Breast epithelium (tissue), 4 donors: ENCODE data around the gene SIT1. TPM values are rescaled to one million over a fixed set of nuclear protein-coding genes. Genes with fewer than 3 reads are reported as not detected.

ENCODE experiments used
- DNase-seq, 2 donors: peaks; one replicate each; pipeline ENCODE4 v3.0.0-alpha.2; 2019; ENCODE audit warnings: low spot score in 2 of 2
- H3K27ac ChIP-seq, 2 donors: fragments of 200-600 bp; sonication (generic) in 1 of 2; one replicate each; pipeline ENCODE4 v1.5.1; 2016 to 2019; ENCODE audit warnings: mild to moderate bottlenecking in 1 of 2
- H3K27me3 ChIP-seq, 2 donors: fragments of 200-600 bp; sonication (generic) in 1 of 2; one replicate each; pipeline versions ENCODE4 v1.5.1 to v1.6.0; 2017 to 2019; ENCODE audit warnings: control low read depth in 1 of 2, mild to moderate bottlenecking in 1 of 2
- H3K36me3 ChIP-seq: fragments of 200-600 bp; one replicate; pipeline ENCODE4 v1.5.1; 2019
- H3K4me1 ChIP-seq, 2 donors: fragments of 200-600 bp; sonication (generic); one replicate each; pipeline ENCODE4 v1.5.1; 2016 to 2019; ENCODE audit warnings: control low read depth in 1 of 2
- H3K4me3 ChIP-seq, 3 donors: fragments of 200-600 bp; sonication (generic); 1 replicate in 2 of 3; 2 replicates in 1 of 3; pipeline ENCODE4 v1.5.1; 2016 to 2019; ENCODE audit warnings: mild to moderate bottlenecking in 3 of 3, moderate library complexity in 2 of 3
- H3K9me3 ChIP-seq, 2 donors: fragments of 200-600 bp; sonication (generic) in 1 of 2; one replicate each; pipeline ENCODE4 v1.5.1; 2016 to 2019; ENCODE audit warnings: control low read depth in 1 of 2
- CTCF ChIP-seq, 3 donors: fragments of 450-650 bp; IDR thresholded peaks; one replicate each; pipeline ENCODE4 v1.5.1; 2016 to 2017; ENCODE audit warnings: antibody characterized with exemption in 3 of 3, mild to moderate bottlenecking in 3 of 3, moderate library complexity in 3 of 3
- POLR2A ChIP-seq: fragments of 450-650 bp; IDR thresholded peaks from one replicate; pipeline ENCODE4 v1.6.1; 2016; ENCODE audit warnings: antibody characterized with exemption, mild to moderate bottlenecking, moderate library complexity
- POLR2AphosphoS5 ChIP-seq, 3 donors: sonication (generic); formaldehyde crosslinking; IDR thresholded peaks; one replicate each; pipeline ENCODE4 v1.6.1; 2017; ENCODE audit warnings: antibody characterized with exemption in 3 of 3
- intact Hi-C: fragments of 100-400 bp; cut with DNase I; formaldehyde crosslinking; loops from one replicate; pipeline ENCODE4 v1.15.1; 2023; ENCODE audit warnings: low total_unique reads
- total RNA-seq, 3 donors: library from RNA; depleted of rRNA; stranded (reverse); fragments of >200 nt; gene quantifications; one replicate each; pipeline ENCODE4 v1.1.0, GENCODE V29; 2016

The SIT1 gene
- total RNA-seq, 3 donors from 2014 or later, result 1.2 to 3.2 (median 1.3) TPM

DNA sequence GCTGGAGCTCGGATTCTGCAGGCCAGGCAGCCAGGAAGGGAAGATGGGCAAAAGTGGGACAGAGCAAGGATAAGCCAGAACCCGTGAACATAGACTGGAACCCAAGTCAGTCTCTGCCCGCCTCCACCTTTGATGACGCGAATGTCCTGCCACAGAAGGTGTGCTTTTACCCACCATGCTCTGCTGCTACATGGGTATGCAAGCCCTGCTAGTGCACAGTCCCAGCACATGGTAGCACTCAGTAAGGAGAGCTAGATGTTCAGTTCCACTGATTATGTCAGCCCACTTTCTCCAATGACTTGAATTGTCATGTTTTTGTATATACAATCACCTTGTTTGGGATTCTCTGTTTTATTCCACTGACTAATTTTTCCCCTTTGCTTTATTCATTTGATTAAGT is 21.1 kb downstream of the SIT1 start:
- TF ChIP-seq POLR2A (no peak), CTCF (IDR thresholded peaks at IDR 0.05) (no peak), POLR2AphosphoS5 (IDR thresholded peaks at IDR 0.05) (no peak)
- Histone ChIP-seq H3K4me1 (no peaks in the 10 kb centered on the region), H3K36me3 (no peaks in the 10 kb centered on the region), H3K4me3 (no peak overlapping the region), H3K9me3 (no peaks in the 10 kb centered on the region), H3K27me3 (no peaks in the 10 kb centered on the region), H3K27ac (no peak overlapping the region)
- intact Hi-C loops, result no loop called here
- no peak for DNase-seq

- Histone ChIP-seq H3K36me3 (no peaks in the 10 kb centered on the region), H3K4me3 (no peak overlapping the region), H3K27me3 (no peaks in the 10 kb centered on the region), H3K27ac (no peak overlapping the region), H3K4me1 (no peaks in the 10 kb centered on the region), H3K9me3 (no peaks in the 10 kb centered on the region)
- TF ChIP-seq POLR2AphosphoS5 (IDR thresholded peaks at IDR 0.05) (no peak), CTCF (IDR thresholded peaks at IDR 0.05) (no peak), POLR2A (no peak)
- no peak for DNase-seq
- intact Hi-C loops, result no loop called here
Measured at GRCh38 chr9:35628389-35628991, 22.2 kb downstream of the SIT1 start.

- H3K4me1 ChIP-seq, result no peaks in the 10 kb centered on the region
- no peak for DNase-seq
- no peak overlapping the region for H3K27ac ChIP-seq
- no peak for TF ChIP-seq POLR2AphosphoS5 (IDR thresholded peaks at IDR 0.05)
- no peak for TF ChIP-seq CTCF (IDR thresholded peaks at IDR 0.05)
- no peak for TF ChIP-seq POLR2A
- H3K27me3 ChIP-seq, result no peaks in the 10 kb centered on the region
- H3K9me3 ChIP-seq, result no peaks in the 10 kb centered on the region
- intact Hi-C loops, result no loop called here
- no peak overlapping the region for H3K4me3 ChIP-seq
- no peaks in the 10 kb centered on the region for H3K36me3 ChIP-seq
Measured at GRCh38 chr9:35627575-35627974, 23.2 kb downstream of the SIT1 start.

DNA sequence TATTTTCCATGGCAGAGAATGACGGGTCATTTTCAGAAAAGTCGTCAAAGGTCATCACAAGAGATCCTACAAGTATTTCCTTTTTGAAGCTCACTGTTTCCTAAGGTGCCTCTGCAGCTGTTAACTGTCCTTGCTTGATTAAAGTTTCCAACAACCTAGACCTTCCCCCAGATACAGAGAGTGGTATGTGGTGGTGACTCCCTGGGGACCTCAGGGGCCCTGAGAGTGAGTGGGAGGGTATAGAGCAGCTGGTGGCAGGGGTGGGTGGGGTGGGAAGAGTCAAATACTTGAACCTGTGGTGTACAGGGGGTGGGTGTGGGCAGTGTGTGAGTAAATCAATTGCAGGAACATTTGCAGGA is 31.0 kb downstream of the SIT1 start:
- no peak overlapping the region for H3K27ac ChIP-seq
- no peaks in the 10 kb centered on the region for H3K36me3 ChIP-seq
- H3K4me1 ChIP-seq, result no peaks in the 10 kb centered on the region
- intact Hi-C loops, result no loop called here
- H3K27me3 ChIP-seq, result no peaks in the 10 kb centered on the region
- DNase-seq, result no peak
- H3K9me3 ChIP-seq, result no peaks in the 10 kb centered on the region
- H3K4me3 ChIP-seq, result no peak overlapping the region
- TF ChIP-seq POLR2AphosphoS5 (IDR thresholded peaks at IDR 0.05) (no peak), CTCF (IDR thresholded peaks at IDR 0.05) (no peak), POLR2A (no peak)

DNA sequence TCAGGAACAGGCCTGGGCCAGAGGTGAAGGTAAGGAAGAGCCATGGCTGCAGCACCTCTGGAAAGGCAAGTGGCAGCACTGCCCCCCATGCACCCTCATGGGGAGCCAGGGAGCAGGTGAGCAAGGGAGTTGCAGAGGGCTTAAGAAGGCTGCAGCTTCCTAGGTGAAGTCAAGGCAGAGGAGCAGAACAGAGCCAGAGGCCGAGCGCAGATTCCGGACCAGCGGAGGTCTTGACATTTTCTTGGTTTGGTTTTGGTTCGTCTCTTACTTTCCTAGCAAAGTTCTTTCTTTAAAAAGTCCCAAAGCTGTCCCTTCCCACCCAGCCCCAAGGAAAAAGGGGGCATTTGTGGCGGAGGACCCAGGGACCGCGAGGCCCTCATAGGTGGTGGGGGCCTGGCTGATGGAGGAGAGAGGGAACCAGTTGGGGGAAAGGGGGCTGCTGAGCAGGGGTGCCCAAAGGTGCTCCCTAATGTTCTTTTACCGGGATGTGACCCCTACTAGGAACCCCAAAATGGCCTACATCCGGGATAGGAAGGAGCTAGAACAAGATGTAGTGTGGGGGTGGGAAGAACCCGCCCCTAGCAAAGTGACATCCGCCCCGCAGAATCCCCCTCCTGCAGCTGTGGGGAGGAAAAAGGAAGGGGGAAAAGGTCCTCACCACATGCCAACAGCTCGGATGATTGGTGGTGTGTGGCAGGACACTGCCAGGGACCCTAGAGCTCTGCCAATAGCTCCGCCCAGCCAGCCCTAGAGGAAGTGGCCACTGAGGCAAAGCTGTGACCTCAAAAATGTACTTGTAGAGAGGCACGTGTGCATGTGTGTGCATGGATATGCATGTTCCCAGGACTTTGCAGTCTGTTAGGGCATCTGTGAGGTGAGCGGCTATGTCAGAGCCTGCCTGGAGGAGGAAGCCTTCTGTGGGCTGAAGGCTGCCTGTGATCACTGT is 31.6 kb downstream of the SIT1 start:
- Histone ChIP-seq H3K27me3 (no peaks in the 10 kb centered on the region), H3K4me1 (no peaks in the 10 kb centered on the region), H3K4me3 (no peak overlapping the region), H3K9me3 (no peaks in the 10 kb centered on the region), H3K36me3 (no peaks in the 10 kb centered on the region), H3K27ac (no peak overlapping the region)
- no peak for DNase-seq
- TF ChIP-seq POLR2A (no peak), POLR2AphosphoS5 (IDR thresholded peaks at IDR 0.05) (no peak), CTCF (IDR thresholded peaks at IDR 0.05) (no peak)
- intact Hi-C loops, result no loop called here
